Ectodermal cell (in vitro differentiated cells): ENCODE results near the gene ZMYM1.

Experiments
- H3K27ac ChIP-seq: 2 replicates; pipeline ENCODE4 v1.7.0; 2013; ENCODE audit warnings: mild to moderate bottlenecking, low read depth, low read length; ENCODE audit not compliant: insufficient read depth, poor library complexity, severe bottlenecking
- H3K27me3 ChIP-seq: 2 replicates; pipeline ENCODE4 v1.7.0; 2013; ENCODE audit warnings: mild to moderate bottlenecking, low read length; ENCODE audit not compliant: insufficient read depth, control insufficient read depth, poor library complexity, severe bottlenecking
- H3K36me3 ChIP-seq: one replicate; pipeline ENCODE4 v1.7.0; 2013; ENCODE audit warnings: low read length; ENCODE audit not compliant: control insufficient read depth, insufficient read depth
- H3K4me1 ChIP-seq: one replicate; pipeline ENCODE4 v1.7.0; 2013; ENCODE audit warnings: low read length; ENCODE audit not compliant: control insufficient read depth, insufficient read depth
- H3K4me3 ChIP-seq: 2 replicates; pipeline ENCODE4 v1.7.0; 2013; ENCODE audit warnings: low read depth, low read length, control low read depth; ENCODE audit not compliant: insufficient read depth
- H3K9me3 ChIP-seq: 2 replicates; pipeline ENCODE4 v1.7.0; 2013; ENCODE audit warnings: mild to moderate bottlenecking, low read length, moderate library complexity; ENCODE audit not compliant: control insufficient read depth
- WGBS, 2 experiments: methylation state at CpG; one replicate each; pipeline ENCODE4 v1.1.7; 2013; ENCODE audit warnings: missing lambda C conversion rate in 2 of 2; 5-methylcytosine and 5-hydroxymethylcytosine counted together

ZMYM1 gene

GRCh38 chr1:35164893-35165292 is 85.7 kb downstream of the ZMYM1 start:
- Histone ChIP-seq H3K27ac (no peak overlapping the region), H3K27me3 (no peaks in the 10 kb centered on the region), H3K36me3 (no peaks in the 10 kb centered on the region), H3K9me3 (no peaks in the 10 kb centered on the region), H3K4me3 (no peak overlapping the region), H3K4me1 (no peaks in the 10 kb centered on the region)
- 94% methylated on average over 3 of the region's 3 CpGs for whole genome bisulfite sequencing, 2 experiments
